GM13976 (cell line): ENCODE data around the gene NCOA3.
"Not testable (repeated sequence)": the region's sequence is repeated elsewhere in the genome, so short reads cannot be mapped to it uniquely, and the experiment has no call there.

ENCODE experiments used
- DNase-seq: peaks from one replicate; pipeline ENCODE4 v3.0.0; 2012; ENCODE audit warnings: low spot score
- in situ Hi-C: fragments of 300-500 bp; cut with MboI; formaldehyde crosslinking; loops from one replicate; pipeline ENCODE4 v1.12.0; 2022; ENCODE audit warnings: low sequenced_read_pairs, mixed read lengths, inconsistent platforms; ENCODE audit not compliant: unreplicated experiment
- TF ChIP-seq, protein P1 (sequence below): IDR thresholded peaks from 2 replicates; pipeline ENCODE4 v1.5.1; 2012; ENCODE audit warnings: borderline replicate concordance, mild to moderate bottlenecking; ENCODE audit not compliant: insufficient read depth; ENCODE audit errors: extremely low read depth, missing control alignments, control extremely low read depth

NCOA3 gene

DNA sequence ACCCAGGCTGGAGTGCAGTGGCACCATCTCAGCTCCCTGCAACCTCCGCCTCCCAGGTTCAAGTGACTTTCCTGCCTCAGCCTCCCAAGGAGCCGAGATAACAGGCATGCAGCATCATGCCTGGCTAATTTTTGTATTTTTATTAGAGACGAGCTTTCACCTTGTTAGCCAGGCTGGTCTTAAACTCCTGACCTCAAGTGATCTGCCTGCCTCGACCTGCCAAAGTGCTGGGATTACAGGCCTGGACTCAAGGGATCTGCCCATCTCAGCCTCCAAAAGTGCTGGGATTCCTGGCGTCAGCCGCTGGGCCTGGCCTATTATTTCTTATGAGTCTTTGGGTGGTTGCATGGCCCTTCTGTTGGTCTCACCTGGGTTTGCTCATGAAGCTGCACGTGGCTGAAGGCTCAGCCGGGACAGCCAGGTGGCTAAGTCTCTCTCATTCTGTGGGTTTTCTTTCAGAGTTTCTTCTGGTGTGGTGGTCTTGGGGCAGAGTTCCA lies 45.6 kb upstream of the NCOA3 start:
- in situ Hi-C loops = no loop called here
- DNase-seq = no peak
- TF ChIP-seq, protein P1, sequence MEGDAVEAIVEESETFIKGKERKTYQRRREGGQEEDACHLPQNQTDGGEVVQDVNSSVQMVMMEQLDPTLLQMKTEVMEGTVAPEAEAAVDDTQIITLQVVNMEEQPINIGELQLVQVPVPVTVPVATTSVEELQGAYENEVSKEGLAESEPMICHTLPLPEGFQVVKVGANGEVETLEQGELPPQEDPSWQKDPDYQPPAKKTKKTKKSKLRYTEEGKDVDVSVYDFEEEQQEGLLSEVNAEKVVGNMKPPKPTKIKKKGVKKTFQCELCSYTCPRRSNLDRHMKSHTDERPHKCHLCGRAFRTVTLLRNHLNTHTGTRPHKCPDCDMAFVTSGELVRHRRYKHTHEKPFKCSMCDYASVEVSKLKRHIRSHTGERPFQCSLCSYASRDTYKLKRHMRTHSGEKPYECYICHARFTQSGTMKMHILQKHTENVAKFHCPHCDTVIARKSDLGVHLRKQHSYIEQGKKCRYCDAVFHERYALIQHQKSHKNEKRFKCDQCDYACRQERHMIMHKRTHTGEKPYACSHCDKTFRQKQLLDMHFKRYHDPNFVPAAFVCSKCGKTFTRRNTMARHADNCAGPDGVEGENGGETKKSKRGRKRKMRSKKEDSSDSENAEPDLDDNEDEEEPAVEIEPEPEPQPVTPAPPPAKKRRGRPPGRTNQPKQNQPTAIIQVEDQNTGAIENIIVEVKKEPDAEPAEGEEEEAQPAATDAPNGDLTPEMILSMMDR = no peak

DNA sequence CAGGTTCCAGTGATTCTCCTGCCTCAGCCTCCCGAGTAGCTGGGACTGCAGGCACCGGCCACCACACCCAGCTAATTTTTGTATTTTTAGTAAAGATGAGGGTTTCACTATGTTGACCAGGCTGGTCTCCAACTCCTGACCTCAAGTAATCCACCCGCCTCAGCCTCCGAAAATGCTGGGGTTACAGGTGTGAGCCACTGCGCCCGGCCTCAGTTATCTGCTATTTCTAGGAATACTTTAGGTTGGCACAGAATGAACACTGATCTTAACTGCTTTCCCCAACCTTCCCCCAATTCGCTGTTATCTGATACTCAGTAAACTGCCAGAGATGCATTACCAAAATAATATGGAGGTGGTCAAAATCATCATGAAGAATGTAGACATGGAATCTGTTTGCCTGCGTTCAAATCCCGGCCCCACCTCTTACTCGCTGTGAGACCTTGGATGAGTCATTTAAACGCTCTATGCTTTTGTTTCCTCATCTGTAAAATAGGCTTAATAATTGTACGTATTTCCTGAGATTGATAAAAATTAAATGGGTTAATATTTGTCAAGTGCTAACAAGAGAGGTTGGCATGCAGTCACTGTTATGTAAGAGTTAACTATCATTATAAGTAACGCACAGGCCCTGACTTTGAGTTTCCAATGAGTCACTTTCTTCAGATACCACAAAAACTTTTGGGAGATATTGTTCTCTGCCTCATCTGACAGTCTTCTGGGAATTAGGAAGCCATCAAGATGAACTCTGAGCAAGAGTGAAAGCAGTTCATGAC lies 44.5 kb upstream of the NCOA3 start:
- no peak for DNase-seq
- in situ Hi-C loops = no loop called here
- TF ChIP-seq, protein P1 = no peak

DNA sequence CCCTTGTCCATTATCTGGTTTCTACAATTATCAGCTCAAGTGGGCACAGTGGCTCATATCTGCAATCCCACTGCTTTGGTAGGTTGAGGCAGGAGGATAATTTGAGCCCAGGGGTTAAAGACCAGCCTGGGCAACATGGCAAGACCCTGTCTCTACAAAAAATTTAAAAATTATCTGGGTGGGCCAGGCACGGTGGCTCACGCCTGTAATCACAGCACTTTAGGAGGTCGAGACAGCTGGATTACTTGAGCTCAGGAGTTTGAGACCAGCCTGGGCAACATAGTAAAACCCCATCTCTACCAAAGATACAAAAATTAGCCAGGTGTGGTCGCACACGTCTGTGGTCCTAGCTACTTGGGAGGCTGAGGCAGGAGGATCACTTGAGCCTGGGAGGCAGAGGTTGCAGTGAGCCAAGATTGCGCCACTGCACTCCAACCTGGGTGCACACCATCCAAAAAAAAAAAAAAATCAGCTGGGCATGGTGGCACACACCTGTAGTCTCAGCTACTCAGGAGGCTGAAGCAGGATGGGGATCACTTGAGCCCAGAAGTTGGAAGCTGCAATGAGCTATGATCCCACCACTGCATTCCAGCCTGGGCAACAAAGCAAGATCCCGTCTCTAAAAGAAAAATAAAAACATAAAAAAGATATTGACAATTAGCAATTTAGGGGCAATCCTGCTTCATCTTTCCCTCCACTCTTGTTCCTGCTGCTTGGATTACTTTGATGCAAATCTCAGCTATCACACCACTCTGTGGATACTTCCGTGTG lies 43.2 kb upstream of the NCOA3 start:
- in situ Hi-C loops, DNase-seq: not testable (repeated sequence)

DNA sequence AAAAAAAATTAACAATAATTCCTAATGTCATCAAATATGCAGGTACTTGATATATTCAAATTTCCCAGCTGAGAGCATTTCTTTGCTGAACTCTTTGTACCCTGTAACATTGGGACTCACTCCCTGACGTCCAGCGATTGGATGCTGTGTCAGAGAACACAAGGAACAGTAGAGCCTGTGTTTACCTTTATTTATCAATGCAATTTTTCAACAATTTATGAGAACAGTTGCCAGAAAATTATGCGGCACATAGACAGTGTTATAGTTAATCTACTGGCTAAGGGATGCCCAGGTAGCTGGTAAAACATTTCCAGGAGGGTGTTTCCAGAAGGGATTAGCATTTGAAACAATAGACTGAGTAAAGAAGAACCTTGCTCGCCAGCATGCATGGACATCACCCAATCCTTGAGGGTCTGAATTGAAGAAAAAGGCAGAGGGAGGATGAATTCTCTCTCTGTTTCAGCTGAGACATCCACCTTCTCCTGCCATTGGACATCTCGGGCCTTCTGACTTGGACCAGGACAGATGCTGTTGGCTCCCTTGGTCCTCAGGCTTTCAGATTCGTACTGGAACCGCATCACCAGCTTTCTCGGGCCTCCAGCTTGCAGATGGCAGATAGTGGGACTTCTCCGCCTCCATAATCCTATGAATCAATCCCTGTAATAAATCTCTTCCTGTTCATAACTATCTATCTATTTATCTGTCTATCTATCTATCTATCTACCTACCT lies 42.2 kb upstream of the NCOA3 start:
- in situ Hi-C loops = no loop called here
- TF ChIP-seq, protein P1 = no peak
- no peak for DNase-seq

DNA sequence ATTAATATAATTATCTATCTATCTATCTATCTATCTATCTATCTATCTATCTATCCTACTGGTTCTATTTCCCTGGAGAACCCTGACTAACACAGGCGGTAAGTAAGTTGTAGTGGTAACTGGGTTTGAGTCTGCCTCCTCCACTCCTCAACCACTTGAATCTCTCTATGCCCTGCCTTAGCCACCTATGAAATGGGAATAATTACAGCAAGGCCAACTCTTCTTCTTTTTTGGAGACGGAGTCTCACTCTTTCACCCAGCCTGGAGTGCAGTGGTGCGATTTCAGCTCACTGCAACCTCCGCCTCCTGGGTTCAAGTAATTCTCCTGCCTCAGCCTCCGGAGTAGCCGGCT lies 41.0 kb upstream of the NCOA3 start:
- DNase-seq, in situ Hi-C loops: not testable (repeated sequence)

DNA sequence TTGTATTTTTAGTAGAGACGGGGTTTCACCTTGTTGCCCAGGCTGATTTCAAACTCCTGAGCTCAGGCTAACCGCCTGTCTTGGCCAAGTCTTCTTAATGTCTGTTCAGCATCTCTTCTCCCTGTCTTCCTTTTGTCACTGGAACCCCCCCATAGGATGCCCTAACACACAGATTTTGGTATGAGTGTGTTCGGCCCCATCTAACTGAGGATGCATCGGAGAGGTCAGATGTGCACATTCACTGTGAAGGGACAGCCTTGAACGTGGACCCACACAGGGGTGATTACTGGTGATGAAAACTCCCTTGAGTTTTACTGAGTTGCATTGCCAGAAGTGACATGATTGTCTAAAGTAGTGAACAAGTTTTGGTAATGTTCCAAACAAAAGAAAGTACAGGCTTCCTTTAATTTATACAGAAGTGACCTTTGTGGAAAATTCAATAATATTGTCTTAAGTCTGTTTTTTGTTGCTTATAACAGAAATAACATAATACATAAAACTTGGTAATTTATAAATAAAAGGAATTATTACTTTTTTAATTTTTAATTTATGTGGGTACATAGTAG lies 40.5 kb upstream of the NCOA3 start:
- in situ Hi-C loops = no loop called here
- TF ChIP-seq, protein P1 = no peak
- no peak for DNase-seq

DNA sequence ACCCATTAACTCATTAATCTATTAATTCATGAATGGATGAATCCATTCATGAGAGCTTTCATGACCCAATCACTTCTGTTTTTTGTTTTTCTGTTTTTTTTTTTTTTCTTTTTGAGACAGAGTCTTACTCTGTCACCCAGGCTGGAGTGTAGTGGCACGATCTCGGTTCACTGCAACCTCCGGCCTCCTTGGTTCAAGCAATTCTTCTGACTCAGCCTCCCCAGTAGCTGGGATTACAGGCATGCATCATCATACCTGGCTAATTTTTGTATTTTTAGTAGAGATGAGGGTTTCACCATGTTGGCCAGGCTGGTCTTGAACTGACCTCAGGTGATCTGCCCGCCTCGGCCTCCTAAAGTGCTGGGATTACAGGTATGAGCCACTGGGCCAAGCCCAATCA lies 39.8 kb upstream of the NCOA3 start:
- in situ Hi-C loops, DNase-seq: not testable (repeated sequence)
